Activated CD4-positive, alpha-beta memory T cell treated with anti-CD3 and anti-CD28 coated beads, Interleukin-2, amount 10 ng/mL, durations not matched to agents 7 days and 5 days (primary cell): ENCODE data around the gene ERCC5. TPM values are rescaled to one million over a fixed set of nuclear protein-coding genes. Genes with fewer than 3 reads are reported as not detected.

ENCODE experiments used
- CTCF ChIA-PET: fragments of 350-600 bp; sonication (Branson Sonifier 250); formaldehyde crosslinking; loops from one replicate; lab custom pipeline; 2021; ENCODE audit warnings: antibody characterized with exemption, inconsistent platforms; lab: Charles Lee
- POLR2A ChIA-PET: fragments of 350-600 bp; sonication (Branson Sonifier 250); formaldehyde crosslinking; loops from one replicate; lab custom pipeline; 2021; ENCODE audit warnings: antibody characterized with exemption; lab: Charles Lee
- DNase-seq: peaks from one replicate; pipeline ENCODE4 v3.0.0-alpha.2; 2020
- H3K27ac Mint-ChIP-seq: one replicate; pipeline ENCODE4 v1.8.0; 2021; ENCODE audit warnings: mild to moderate bottlenecking, mixed read lengths
- H3K27me3 Mint-ChIP-seq: one replicate; pipeline ENCODE4 v1.8.0; 2021; ENCODE audit warnings: mixed read lengths
- H3K36me3 Mint-ChIP-seq: one replicate; pipeline ENCODE4 v1.8.0; 2021; ENCODE audit warnings: low read depth, mixed read lengths
- H3K4me1 Mint-ChIP-seq: one replicate; pipeline ENCODE4 v1.8.0; 2021; ENCODE audit warnings: mixed read lengths
- H3K4me3 Mint-ChIP-seq: one replicate; pipeline ENCODE4 v1.8.0; 2021; ENCODE audit warnings: mild to moderate bottlenecking, mixed read lengths
- H3K9me3 Mint-ChIP-seq: one replicate; pipeline ENCODE4 v1.8.0; 2021; ENCODE audit warnings: mixed read lengths
- total RNA-seq, 2 experiments: library from RNA; stranded (reverse); gene quantifications; one replicate each; pipeline ENCODE4 v1.2.3, GENCODE V29; 2021

Gene ERCC5
- 10 to 100 TPM; 82.3 to 89.9 TPM for total RNA-seq

GRCh38 chr13:102845630-102846260 is at the start of gene ERCC5:
Gene ERCC5, plus strand, starts transcription at chr13:102846032. Its CDS starts 235 bp downstream, at chr13:102846267.
- H3K9me3 Mint-ChIP-seq: no peaks in the 10 kb centered on the region
- H3K27ac Mint-ChIP-seq: peak within 1 kb of the TSS; percentile 98
- POLR2A ChIA-PET: interaction anchor here (0.6 to 5.8 kb wide), 42 partner anchors 9 to 451 kb away, joined by 3 to 342 read pairs (median 5); partner anchors contain the start of genes BIVM, POGLUT2, TEX30 and TPP2
- CTCF ChIA-PET: interaction anchor here (0.6 to 4.9 kb wide), 19 partner anchors 25 to 1071 kb away, joined by 3 to 113 read pairs (median 4); partner anchors contain the start of genes TEX30 and TPP2
- DNase-seq: peak; percentile 96
- H3K4me3 Mint-ChIP-seq: peak within 1 kb of the TSS; percentile 99
- H3K27me3 Mint-ChIP-seq: no peaks in the 10 kb centered on the region
- H3K36me3 Mint-ChIP-seq: peaks cover 25% of the 10 kb centered on the region
- peaks cover 41% of the 10 kb centered on the region for H3K4me1 Mint-ChIP-seq

- POLR2A ChIA-PET: interaction anchor here (0.9 to 6.9 kb wide), 16 partner anchors 9 to 207 kb away, joined by 3 to 107 read pairs (median 6); partner anchors contain the start of genes ERCC5, TEX30 and TPP2
Observed at GRCh38 chr13:102798581-102799425, 47.0 kb upstream of the ERCC5 start, which contains the start of the genes BIVM and POGLUT2. Gene BIVM, plus strand, starts transcription at chr13:102799119. Its CDS starts 8,149 bp downstream, at chr13:102807268. Gene POGLUT2, minus strand, starts transcription at chr13:102798976. Its CDS starts 306 bp downstream, at chr13:102798670.

DNA sequence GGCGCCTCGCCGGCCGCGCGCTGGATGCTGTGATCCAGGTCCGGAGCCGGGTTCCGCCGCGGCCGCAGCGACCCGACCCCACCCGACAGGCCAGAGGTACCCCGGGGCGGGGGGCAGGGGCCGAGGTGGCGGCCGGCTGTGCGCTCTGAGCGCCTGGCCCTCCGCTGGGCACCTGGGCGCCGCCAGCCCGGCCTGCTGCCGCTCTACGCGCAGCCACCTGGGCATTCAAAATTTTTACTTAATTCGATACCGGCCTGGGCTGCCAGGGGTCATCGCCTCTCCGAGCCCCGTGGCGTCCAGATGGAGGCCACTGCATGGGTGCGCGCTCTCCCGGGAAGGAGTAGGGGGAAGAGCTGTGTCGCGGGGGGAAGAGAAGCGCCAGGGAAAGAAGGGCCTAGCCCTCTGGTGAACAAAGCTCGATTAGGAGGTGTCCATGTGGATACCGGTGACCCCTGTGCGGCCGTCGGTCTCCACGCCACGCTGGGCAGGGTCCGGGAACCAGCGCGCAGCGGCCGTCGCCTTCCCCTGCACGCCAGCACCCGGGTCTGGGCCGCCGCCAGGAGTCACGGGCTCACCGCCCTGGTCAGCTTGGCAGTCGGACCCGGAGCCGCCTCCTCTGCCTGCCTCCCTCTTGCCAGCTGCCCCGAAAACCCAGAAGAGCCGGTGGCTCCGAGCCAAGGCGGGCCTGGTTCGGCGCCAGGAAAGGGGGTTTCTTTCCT is 46.2 kb upstream of the ERCC5 start:
- H3K9me3 Mint-ChIP-seq: no peaks in the 10 kb centered on the region
- ChIA-PET CTCF (interaction anchor here (0.6 to 4.5 kb wide), 23 partner anchors 10 to 218 kb away, joined by 3 to 37 read pairs (median 4); partner anchors contain the start of genes ERCC5, TEX30 and TPP2), POLR2A (interaction anchor here (0.9 to 6.9 kb wide), 13 partner anchors 9 to 208 kb away, joined by 3 to 107 read pairs (median 7); partner anchors contain the start of genes ERCC5, TEX30 and TPP2)
- no peak for DNase-seq
- peak overlapping the region; percentile 74 for H3K27ac Mint-ChIP-seq
- peaks cover 20% of the 10 kb centered on the region for H3K36me3 Mint-ChIP-seq
- H3K4me1 Mint-ChIP-seq: peaks cover 44% of the 10 kb centered on the region
- H3K4me3 Mint-ChIP-seq: peak overlapping the region; percentile 90
- no peaks in the 10 kb centered on the region for H3K27me3 Mint-ChIP-seq

More at GRCh38 chr13:102798581-102799425, 47.0 kb upstream of the ERCC5 start, which contains the start of the genes BIVM and POGLUT2:
- no peaks in the 10 kb centered on the region for H3K27me3 Mint-ChIP-seq
- H3K36me3 Mint-ChIP-seq: peaks cover 24% of the 10 kb centered on the region
- CTCF ChIA-PET: interaction anchor here (0.7 to 4.5 kb wide), 13 partner anchors 14 to 219 kb away, joined by 3 to 37 read pairs (median 4); partner anchors contain the start of genes ERCC5 and TEX30
- peaks cover 43% of the 10 kb centered on the region for H3K4me1 Mint-ChIP-seq
- H3K4me3 Mint-ChIP-seq: peak within 1 kb of the TSS; percentile 90
- peak; percentile 91 for DNase-seq
- peak within 1 kb of the TSS; percentile 79 for H3K27ac Mint-ChIP-seq
- H3K9me3 Mint-ChIP-seq: no peaks in the 10 kb centered on the region

DNA sequence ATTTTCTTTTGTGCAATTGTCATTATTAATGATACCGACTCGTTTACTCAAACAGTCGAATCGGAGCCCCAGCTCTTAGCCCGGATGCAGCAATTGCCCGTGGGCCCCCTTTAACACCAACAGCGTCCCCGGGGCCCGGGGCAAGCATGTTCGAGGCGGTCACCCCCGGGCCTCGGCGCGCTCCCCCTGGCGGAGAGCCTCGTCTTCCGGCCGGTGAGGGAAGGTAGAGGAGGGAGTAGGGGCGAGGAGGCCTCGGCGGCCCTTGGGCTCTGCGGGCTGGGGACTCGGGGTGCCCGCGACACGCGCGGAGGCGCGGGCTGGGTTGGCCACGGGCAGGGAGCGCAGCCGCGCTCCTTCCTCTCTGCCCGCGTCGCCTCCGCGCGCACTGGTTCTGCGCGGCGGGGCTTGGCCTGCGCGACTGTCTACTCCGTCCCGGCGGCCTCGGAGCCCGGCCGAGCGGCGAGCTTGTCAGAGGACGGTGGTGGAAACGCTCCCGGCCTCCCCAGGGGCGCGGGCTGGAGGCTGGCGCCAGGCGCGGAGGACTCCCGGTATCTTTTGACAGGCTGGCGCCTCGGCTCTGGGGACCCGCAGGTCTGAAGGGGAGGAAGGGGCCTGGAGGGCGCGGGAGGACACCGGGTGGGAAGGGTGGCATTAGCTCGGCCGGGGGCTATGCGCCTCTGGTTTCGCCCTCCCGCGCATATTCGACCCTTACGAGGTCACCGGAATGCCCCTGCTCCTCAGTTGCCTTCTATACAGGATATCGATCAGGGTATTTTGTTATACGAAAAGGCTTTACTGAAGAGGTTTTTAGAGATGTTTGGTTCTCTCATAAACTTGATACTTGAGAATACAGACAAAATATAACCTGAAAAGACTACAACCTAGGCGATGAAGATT is 45.4 kb upstream of the ERCC5 start:
- Mint-ChIP-seq H3K27me3 (no peaks in the 10 kb centered on the region), H3K36me3 (peaks cover 20% of the 10 kb centered on the region), H3K27ac (peak overlapping the region; percentile 74), H3K4me1 (peaks cover 47% of the 10 kb centered on the region), H3K4me3 (peak overlapping the region; percentile 90), H3K9me3 (no peaks in the 10 kb centered on the region)
- POLR2A ChIA-PET: interaction anchor here (0.6 to 6.9 kb wide), 15 partner anchors 8 to 208 kb away, joined by 3 to 107 read pairs (median 6); partner anchors contain the start of genes ERCC5, TEX30 and TPP2
- CTCF ChIA-PET: interaction anchor here (0.6 to 4.5 kb wide), 28 partner anchors 8 to 263 kb away, joined by 3 to 37 read pairs (median 4); partner anchors contain the start of genes ERCC5, TEX30 and TPP2
- peak; percentile 89 for DNase-seq

DNA sequence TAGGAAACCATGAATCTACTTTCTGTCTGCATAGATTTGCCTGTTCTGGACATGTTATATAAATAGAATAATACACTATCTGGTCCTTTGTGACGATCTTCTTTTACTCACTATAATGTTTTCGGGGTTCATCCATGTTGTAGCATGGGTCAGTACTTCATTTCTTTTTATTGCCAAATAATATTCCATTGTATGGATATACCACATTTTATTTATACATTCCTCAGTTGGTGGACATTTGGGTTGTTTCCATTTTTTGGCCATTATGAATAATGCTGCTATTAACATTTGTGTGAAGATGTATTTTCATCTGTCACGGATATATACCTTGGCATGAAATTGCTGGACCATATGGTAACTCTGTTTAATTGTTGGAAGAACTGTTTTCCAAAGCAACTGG is 40.2 kb upstream of the ERCC5 start:
- no peak for DNase-seq
- H3K9me3 Mint-ChIP-seq: no peaks in the 10 kb centered on the region
- H3K4me1 Mint-ChIP-seq: peaks cover 37% of the 10 kb centered on the region
- H3K27me3 Mint-ChIP-seq: no peaks in the 10 kb centered on the region
- peaks cover 33% of the 10 kb centered on the region for H3K36me3 Mint-ChIP-seq
- no peak overlapping the region for H3K27ac Mint-ChIP-seq
- no peak overlapping the region for H3K4me3 Mint-ChIP-seq
- POLR2A ChIA-PET: no interaction called here
- CTCF ChIA-PET: no interaction called here

DNA sequence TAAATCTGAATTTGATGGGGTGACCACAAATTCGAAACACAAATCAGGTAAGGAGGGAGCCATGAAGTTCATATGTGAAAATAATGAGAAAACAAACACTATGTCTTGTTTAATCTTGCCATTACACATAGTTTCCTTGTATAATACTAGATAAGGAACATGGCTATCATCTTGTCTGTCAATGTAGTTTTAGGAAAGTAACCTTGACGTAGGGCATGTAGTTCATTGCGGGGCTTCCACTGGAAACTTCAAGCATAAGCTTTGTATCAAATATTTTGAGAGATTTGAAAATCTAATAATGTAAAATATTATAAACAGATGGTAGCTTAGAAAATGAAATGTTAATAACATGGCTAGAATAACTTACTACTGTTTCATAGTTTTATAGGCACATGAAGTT is 38.1 kb upstream of the ERCC5 start:
- DNase-seq: no peak
- Mint-ChIP-seq H3K27ac (no peak overlapping the region), H3K4me3 (no peak overlapping the region), H3K36me3 (peaks cover 42% of the 10 kb centered on the region), H3K27me3 (no peaks in the 10 kb centered on the region), H3K9me3 (peaks cover 4% of the 10 kb centered on the region), H3K4me1 (peaks cover 22% of the 10 kb centered on the region)
- ChIA-PET CTCF (interaction anchor here (1.0 to 1.2 kb wide), 3 partner anchors 25 to 216 kb away, joined by 4 to 5 read pairs (median 4); no protein-coding TSS in a partner anchor), POLR2A (interaction anchor here (1.5 kb wide), 1 partner anchor 34 kb away, joined by 4 read pairs; the partner anchor contains the start of gene TEX30)

DNA sequence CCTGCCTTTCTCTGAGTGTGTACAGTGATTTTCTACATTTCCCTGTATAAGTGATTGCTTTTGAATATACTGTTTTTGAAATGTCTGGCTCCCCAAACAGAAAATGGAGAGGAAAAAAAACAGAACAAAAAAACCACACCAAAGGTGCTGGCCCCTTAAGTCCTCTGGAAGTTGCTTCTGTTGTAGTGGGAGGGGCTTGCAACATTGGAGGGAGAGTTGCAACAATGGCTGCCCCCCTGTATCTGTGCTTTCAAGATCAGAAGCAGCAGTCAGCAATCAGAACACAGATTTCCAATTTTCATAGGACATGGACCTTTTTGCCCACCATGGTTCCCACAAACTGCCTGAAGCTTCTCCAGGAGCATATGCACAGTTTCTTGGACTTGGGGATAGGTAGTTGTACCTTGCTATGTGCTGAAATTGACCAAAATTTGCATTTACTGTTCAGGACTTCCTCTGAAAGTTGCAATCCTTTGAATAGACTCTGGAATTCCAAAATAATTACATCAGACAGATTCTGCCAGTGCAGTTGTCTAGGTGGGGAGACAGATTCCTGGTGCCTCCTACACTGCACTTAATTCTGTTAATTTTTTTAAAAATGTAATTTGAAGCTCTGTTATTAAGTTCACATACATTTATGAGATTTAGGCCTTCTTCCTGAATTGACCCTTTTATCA is 33.1 kb upstream of the ERCC5 start:
- ChIA-PET CTCF (interaction anchor here (1.2 to 1.4 kb wide), 3 partner anchors 12 to 88 kb away, joined by 3 to 4 read pairs (median 3); no protein-coding TSS in a partner anchor), POLR2A (interaction anchor here (0.7 to 3.1 kb wide), 2 partner anchors 12 to 217 kb away, joined by 3 to 12 read pairs; no protein-coding TSS in a partner anchor)
- no peak for DNase-seq
- Mint-ChIP-seq H3K9me3 (peaks cover 4% of the 10 kb centered on the region), H3K36me3 (peaks cover 49% of the 10 kb centered on the region), H3K4me3 (no peak overlapping the region), H3K27ac (no peak overlapping the region), H3K27me3 (no peaks in the 10 kb centered on the region), H3K4me1 (peaks cover 16% of the 10 kb centered on the region)

DNA sequence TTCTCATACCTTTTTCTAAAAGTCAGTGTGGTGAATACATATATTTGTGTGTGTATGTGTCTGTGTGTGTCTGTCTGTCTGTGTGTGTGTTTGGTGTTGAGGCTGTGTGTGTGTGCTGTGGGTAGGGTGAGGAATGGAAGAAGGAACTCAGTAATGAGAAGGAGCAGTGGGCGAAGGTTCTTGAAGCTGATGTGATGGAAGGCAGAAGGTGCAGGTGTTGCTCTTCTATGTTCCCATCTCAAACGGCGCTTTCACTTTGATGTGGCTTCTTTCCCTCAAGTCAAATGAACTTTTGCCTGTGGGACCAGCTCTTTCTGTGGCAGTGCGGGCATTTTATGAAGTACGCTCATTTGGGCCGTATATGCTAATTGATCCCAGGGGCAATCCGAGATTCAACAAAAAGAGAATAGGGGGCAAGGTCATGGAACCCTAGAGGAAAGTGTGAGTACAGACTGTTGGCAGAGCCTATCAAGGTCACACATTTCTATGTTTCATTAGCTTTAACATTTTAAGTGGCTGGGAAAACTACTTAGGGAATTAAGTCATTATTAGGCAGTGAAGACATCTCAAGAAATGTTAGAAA is 31.7 kb upstream of the ERCC5 start:
- H3K27ac Mint-ChIP-seq: no peak overlapping the region
- peaks cover 56% of the 10 kb centered on the region for H3K36me3 Mint-ChIP-seq
- peaks cover 12% of the 10 kb centered on the region for H3K4me1 Mint-ChIP-seq
- no peaks in the 10 kb centered on the region for H3K27me3 Mint-ChIP-seq
- DNase-seq: no peak
- ChIA-PET POLR2A (interaction anchor here (1.6 to 3.1 kb wide), 2 partner anchors 14 to 218 kb away, joined by 5 to 12 read pairs; partner anchors contain the start of gene TPP2), CTCF (interaction anchor here (1.3 to 1.8 kb wide), 3 partner anchors 14 to 89 kb away, joined by 3 to 5 read pairs (median 3); no protein-coding TSS in a partner anchor)
- no peak overlapping the region for H3K4me3 Mint-ChIP-seq
- H3K9me3 Mint-ChIP-seq: peaks cover 4% of the 10 kb centered on the region

DNA sequence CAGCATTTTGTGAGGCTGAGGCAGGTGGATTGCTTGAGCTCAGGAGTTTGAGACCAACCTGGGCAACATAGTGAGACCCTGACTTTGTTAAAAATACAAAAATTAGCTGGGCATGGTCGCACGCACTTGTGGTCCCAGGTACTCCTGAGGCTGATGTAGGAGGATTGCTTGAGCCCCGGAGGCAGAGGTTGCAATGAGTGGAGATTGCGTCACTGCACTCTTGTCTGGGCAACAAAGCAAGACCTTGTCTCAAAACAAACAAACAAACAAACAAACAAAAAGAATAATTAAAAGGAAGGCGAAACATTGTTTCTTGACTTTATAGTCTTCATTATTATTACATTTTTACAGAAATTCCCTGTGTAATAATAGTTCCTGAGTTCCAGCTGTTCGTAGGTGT is 31.0 kb upstream of the ERCC5 start:
- ChIA-PET POLR2A (interaction anchor here (1.6 to 3.1 kb wide), 2 partner anchors 15 to 219 kb away, joined by 5 to 12 read pairs; partner anchors contain the start of gene TPP2), CTCF (interaction anchor here (1.8 kb wide), 1 partner anchor 15 kb away, joined by 5 read pairs; no protein-coding TSS in a partner anchor)
- Mint-ChIP-seq H3K4me1 (peaks cover 12% of the 10 kb centered on the region), H3K9me3 (peaks cover 4% of the 10 kb centered on the region), H3K27ac (no peak overlapping the region), H3K4me3 (no peak overlapping the region), H3K27me3 (no peaks in the 10 kb centered on the region), H3K36me3 (peaks cover 62% of the 10 kb centered on the region)
- no peak for DNase-seq

GRCh38 chr13:102815788-102816187 is 30.0 kb upstream of the ERCC5 start:
- CTCF ChIA-PET: interaction anchor here (1.8 kb wide), 1 partner anchor 16 kb away, joined by 5 read pairs; no protein-coding TSS in a partner anchor
- Mint-ChIP-seq H3K4me1 (peaks cover 9% of the 10 kb centered on the region), H3K27ac (no peak overlapping the region), H3K27me3 (no peaks in the 10 kb centered on the region), H3K4me3 (no peak overlapping the region), H3K36me3 (peaks cover 61% of the 10 kb centered on the region), H3K9me3 (peaks cover 4% of the 10 kb centered on the region)
- no peak for DNase-seq
- POLR2A ChIA-PET: interaction anchor here (1.6 kb wide), 1 partner anchor 220 kb away, joined by 5 read pairs; the partner anchor contains the start of gene TPP2
